ENCODE results near the gene PPP1R36.
A peak's percentile ranks its signal among the peaks of the same experiment; 100 is the strongest.

DNA sequence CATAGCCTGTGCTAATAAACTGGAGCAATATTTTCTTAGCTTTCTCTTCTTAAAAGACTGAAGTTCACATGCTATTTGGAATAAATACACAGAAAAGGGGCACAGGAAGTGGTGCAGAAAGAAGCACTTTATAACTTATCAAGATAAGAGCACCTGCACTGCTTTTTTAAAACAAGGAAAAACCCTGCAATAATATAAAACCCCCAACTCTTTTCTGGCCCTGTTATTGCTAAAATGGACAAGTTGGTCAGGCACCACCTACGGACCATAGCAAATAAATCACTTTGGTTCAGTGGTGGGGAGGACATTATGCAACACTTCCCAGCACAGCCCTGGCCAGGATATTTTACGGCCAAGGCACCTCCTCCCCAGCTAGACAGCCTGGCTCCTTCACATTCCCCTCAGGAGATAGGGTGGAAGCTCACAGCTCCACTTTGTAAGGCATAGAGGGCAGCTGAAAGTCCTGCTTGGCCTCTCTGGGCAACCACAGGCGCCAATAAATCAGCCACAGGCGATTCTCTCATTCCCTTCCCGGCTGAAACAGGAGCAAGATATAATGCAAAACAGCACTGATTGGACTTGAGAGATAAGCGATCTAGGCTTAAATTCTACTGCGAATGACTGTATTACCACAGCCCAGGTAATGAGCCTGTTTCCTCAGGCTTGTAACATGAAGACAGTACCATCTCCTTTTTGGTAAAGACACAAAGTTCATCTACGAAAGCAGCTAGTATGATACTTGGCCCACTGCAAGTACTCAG is 48.2 kb upstream of the PPP1R36 start:
- TF ChIP-seq JUN (IDR thresholded peaks at IDR 0.05; ENCODE audit: low read depth, low read length) (no peak), HDAC6 (IDR thresholded peaks at IDR 0.05; ENCODE audit: low read depth, low read length) (no peak), POLR2AphosphoS5 (IDR thresholded peaks at IDR 0.05; ENCODE audit: low read depth, low read length) (no peak), CEBPB (IDR thresholded peaks at IDR 0.05; ENCODE audit: low read depth, low read length) (peak; percentile 75), EP300 (IDR thresholded peaks at IDR 0.05; ENCODE audit: borderline replicate concordance in 1 of 2, low read depth in 2 of 2, low read length in 2 of 2) (no peak), RAD21 (IDR thresholded peaks at IDR 0.05 in 1 of 2, conservative IDR thresholded peaks at IDR 0.05 in 1 of 2; ENCODE audit: low read depth in 2 of 2, low read length in 2 of 2) (no peak), SUZ12 (IDR thresholded peaks at IDR 0.05; ENCODE audit: low read length) (no peak), JUND (IDR thresholded peaks at IDR 0.05; ENCODE audit: low read length) (no peak), CHD2 (IDR thresholded peaks at IDR 0.05; ENCODE audit: low read length) (no peak), SP1 (IDR thresholded peaks at IDR 0.05; ENCODE audit: low read depth, low read length) (no peak), POLR2A (IDR thresholded peaks at IDR 0.05; ENCODE audit: control extremely low read depth in 1 of 2, low read depth in 2 of 2, low read length in 2 of 2) (no peak)
- TF ChIP-seq, protein P1, sequence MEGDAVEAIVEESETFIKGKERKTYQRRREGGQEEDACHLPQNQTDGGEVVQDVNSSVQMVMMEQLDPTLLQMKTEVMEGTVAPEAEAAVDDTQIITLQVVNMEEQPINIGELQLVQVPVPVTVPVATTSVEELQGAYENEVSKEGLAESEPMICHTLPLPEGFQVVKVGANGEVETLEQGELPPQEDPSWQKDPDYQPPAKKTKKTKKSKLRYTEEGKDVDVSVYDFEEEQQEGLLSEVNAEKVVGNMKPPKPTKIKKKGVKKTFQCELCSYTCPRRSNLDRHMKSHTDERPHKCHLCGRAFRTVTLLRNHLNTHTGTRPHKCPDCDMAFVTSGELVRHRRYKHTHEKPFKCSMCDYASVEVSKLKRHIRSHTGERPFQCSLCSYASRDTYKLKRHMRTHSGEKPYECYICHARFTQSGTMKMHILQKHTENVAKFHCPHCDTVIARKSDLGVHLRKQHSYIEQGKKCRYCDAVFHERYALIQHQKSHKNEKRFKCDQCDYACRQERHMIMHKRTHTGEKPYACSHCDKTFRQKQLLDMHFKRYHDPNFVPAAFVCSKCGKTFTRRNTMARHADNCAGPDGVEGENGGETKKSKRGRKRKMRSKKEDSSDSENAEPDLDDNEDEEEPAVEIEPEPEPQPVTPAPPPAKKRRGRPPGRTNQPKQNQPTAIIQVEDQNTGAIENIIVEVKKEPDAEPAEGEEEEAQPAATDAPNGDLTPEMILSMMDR (IDR thresholded peaks at IDR 0.05; ENCODE audit: control extremely low read depth in 1 of 3, insufficient read depth in 1 of 3, low read depth in 1 of 3, low read length in 3 of 3) = no peak
- TF ChIP-seq, protein P2, sequence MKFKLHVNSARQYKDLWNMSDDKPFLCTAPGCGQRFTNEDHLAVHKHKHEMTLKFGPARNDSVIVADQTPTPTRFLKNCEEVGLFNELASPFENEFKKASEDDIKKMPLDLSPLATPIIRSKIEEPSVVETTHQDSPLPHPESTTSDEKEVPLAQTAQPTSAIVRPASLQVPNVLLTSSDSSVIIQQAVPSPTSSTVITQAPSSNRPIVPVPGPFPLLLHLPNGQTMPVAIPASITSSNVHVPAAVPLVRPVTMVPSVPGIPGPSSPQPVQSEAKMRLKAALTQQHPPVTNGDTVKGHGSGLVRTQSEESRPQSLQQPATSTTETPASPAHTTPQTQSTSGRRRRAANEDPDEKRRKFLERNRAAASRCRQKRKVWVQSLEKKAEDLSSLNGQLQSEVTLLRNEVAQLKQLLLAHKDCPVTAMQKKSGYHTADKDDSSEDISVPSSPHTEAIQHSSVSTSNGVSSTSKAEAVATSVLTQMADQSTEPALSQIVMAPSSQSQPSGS (IDR thresholded peaks at IDR 0.05; ENCODE audit: low read length) = no peak
